Measurements from ENCODE around the gene ITGA11.

Gene ITGA11

GRCh38 chr15:68447976-68448755, 16.2 kb upstream of the ITGA11 start:
- no peak for DNase-seq

DNA sequence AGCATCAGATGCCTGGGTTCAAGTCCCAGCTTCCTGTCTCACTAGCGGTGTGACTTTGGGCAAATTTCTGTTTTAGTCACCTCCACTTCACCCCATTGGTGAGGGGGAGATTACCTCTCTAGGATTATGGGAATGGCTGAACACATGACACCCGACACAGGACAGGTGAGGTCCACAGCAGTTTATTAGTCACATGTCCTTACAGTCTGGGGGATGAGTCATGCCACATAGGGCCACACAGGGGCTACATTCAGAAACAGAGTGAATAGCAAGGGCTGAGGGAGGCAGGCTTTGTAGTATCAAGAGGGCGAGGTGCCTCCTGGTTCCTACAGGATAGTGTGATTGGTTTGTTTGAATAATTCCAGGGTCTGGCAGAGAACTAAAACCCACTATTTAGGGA, 15.2 kb upstream of the ITGA11 start:
- no peak for DNase-seq

DNA sequence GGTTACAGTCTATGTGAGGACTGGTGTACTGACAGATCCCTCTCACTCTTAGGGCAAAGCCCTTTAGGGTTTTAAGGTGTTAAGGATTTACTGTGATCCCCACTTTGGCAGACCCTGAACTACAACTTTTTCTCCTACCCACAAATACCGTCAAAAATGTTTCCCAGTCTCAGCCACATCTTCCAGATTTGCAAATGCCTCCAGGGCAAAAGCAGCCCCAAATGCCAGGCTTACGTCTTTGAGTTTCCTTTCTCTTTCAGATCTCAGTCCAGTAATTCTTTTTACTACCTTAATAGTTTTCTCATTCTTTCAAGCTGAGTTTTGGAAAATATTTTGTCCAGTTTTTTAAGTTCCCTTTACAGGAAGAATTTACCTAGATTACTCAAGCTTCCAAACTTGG, 13.4 kb upstream of the ITGA11 start:
- DNase-seq, result no peak

DNA sequence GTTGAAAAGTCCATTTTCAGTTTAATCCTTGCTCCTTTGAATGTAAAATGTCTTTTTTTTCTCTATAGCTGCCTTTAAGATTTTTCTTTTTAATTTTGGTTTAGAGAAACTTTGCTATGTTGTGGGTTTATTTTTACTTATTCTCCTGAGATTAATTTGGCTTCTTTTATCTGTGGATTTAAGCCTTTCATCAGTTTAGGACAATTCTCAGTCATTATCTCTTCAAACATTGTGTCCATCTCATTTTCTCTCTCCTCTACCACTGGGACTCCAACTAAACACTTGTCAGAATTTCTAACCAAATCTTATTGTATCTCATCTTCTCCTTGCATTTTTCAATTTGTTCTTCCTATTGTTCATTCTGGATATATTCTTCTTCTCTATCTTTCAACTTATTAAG, 12.4 kb upstream of the ITGA11 start:
- no peak for DNase-seq

DNA sequence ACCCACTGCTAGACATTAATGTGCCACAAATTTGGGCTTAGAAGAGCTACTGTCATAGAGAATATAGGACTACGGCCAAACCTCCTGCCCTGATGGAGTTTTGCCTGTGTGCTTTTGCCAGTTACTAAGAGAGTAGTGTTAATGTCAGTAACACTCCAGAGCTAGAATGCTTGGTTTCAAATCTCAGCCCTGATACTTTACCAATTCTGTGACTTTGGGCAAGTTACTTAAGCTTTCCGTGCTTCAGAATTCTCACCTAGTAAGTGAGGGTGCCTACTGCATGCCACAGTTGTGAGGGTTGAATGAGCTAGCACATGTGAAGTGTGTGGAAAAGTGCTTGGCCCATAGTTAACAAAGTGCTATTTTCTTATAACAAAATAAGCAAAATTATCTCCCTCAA, 10.9 kb upstream of the ITGA11 start:
- no peak for DNase-seq

DNA sequence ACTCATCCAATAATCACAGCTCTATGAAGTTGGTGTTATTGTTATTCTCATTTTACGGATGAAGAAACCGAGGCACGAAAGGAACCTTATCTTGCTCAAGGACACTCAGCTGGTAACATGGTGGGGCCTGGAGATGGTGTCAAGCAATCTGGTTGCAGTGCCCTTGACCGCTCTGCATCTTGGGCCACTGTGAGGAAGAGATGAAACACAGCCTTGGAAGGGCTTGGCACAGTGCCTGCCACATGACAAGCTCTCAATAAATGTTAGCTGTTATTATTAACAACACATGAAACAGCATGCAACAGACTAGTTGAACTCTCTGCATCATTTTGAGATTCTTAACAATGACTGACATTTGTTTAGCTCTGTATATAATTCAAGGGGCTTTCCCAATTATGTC, 10.1 kb upstream of the ITGA11 start:
- DNase-seq, result no peak

DNA sequence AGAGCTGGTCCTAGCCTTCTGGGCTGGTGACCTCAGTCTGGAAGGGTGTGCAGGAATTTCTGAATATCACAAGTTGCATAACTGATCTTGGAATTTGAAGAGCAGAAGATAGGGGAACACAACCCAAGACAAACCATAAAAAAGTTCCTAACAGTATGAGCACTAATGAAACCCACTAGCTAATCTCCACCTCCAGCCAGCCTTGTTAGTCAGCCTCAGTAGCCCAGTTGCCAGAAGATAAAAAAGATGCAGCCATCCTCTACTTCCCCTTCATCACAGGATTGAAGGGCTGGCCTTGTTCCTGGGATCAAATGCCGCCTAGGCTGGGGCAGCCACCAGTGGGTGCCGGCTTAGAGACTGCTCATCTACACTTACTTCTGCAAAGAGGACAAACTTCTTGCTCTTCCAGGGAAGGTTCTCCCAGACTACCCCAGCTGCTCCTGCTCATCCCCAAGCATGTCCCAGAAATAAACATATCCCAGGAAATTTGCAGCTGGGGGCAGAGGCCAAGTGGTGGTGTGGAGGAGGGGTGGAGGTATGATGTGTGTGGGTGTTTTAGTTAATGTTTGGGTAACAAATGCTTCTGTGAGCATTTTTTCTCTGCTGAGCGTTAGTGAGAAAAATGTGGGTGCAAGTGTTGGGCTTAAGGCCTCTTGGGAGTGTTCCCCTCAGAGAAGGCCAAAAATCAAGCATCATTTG, 9.2 kb upstream of the ITGA11 start:
- DNase-seq, result no peak

- DNase-seq, result no peak
Observed at GRCh38 chr15:68440136-68440535, 8.2 kb upstream of the ITGA11 start.

DNA sequence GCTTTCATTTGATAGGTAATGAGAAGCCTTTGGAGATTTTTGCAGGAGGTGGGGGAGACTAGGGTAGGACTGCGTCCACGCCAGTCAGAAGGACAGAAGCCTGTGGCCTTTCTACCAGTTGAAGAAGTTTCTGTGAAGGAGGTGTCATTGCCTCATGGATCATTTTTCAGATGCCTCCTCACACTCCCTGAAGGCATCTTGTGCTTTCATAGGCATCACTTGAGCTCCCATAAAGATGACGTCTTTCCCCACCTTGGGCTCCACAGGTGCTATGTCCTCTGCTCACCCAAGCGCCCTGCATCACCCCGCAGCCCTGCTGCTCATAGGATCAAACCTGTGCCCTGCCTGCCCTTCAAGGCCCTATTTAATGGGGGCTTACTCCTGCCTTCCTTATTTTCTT, 7.5 kb upstream of the ITGA11 start:
- DNase-seq, result no peak

DNA sequence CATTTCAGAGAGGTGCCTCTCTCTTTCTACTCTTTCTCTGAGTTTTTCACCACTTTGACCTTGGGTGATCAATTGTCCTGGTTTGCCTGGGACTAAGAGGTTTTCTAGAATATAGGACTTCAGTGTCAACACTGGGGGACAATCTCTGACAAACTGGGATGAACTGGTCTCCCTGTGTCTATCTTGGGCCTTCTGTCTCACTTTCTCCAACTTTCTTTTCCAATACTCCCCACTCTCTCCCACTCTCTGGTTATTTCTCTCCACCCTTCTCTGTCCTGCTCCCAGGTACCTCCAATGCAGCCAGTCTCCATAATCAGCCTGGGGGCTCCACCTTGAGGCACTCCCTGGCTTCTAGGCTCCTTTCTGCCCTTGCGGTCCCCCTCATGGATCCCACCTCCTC, 4.7 kb upstream of the ITGA11 start:
- DNase-seq, result no peak

DNA sequence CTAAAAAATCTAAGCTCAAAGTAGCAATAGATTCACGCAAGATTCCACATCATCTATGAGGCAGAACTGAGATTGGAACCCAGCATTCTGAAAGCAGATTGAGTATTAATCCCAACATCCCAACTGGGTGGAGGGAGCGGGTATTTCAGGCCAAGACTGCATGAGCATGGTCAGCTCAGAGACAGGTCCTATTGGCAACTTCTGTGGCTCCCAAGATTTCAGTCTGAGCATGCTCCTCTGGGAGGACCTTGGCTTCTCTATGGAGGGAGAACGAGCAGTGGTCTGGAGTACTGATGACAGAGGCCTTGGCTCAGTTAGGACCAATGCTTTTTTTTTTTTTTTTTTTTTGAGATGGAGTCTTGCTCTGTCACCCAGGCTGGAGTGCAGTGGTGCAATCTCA, 4.0 kb upstream of the ITGA11 start:
- DNase-seq, result no peak

DNA sequence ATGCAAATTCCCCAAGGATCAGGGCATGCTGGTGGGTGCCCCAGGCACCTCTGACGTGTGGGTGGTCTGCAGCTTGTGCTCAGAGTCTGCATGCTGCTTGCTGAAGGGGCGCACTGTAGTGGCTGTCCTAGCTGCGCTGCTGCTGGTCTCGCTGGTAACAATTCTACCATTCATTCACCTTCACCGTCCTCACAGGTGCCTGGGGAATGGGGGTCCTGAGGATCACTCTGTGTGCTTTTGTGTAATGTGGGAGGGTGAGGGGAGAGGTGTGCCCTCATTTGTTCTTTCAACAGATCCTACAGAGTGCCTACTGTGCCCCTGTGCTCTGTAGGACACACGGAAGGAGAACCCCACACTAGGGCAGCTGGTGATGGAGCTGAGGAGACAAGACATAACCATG, 2.1 kb upstream of the ITGA11 start:
- DNase-seq, result no peak

GRCh38 chr15:68433551-68433950, 1.6 kb upstream of the ITGA11 start:
- DNase-seq, result no peak

DNA sequence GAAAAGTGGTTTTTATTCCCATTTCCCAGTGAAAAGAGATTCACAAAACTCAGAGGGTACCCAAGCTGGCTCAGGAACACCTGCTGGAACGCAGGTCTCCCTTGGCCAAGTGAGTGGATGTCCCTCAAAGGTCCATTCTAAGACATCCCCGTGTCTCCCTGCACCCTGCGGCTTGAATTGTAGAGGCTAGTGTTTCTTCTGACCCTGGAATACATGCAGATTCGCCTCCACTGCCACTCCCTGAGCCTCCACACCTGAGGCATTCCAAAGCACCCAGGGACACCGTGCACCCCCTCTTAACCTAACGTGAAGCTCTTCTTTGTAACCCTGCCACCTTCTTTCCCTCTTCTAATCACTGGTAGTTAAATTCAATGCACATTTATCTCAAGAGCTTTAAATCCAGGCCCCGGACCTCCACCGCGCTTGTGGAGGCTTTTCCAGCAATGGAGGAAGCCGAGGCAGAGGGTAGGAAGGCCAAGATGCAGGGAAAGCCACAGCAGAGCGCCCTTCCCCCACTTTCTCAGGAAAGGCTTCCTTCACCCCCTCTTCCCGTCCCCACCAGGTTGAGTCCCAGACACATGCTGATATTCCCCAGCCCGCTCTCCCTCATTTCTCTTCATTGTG, 590 bp upstream of the ITGA11 start:
- no peak for DNase-seq

GRCh38 chr15:68431037-68431791, 749 bp downstream of the ITGA11 start:
- DNase-seq, result no peak

DNA sequence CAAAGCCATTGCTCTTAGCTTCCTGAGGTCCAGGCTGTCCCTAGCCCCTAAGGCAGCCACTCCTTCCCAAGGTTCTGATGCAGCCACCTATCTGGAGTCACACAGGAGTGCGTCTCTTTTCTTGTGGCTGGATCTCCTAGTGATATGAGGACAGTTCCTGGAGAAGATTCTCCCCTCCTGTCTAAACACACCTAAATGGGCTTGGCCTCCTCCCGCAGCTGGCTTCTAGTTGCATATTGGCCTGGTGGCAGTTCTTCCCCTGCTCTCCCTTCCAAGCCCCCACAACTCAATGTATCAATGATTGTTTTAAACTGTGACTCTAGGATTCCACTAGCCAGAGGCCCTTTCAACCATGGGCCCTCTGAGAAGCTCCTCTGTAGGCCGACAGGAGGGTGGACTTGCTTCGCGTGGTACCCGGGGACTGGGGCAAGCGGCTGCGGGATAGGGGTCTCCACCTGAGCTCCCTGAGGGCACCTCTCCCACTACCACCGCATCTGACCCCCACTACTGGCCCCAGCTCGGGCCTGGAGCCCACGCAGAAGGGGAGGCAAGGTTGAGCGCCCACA, 1.4 kb downstream of the ITGA11 start:
- DNase-seq, result no peak

- DNase-seq, result no peak
Observed at GRCh38 chr15:68429691-68430470, 2.1 kb downstream of the ITGA11 start.

GRCh38 chr15:68428431-68428940, 3.5 kb downstream of the ITGA11 start:
- no peak for DNase-seq

DNA sequence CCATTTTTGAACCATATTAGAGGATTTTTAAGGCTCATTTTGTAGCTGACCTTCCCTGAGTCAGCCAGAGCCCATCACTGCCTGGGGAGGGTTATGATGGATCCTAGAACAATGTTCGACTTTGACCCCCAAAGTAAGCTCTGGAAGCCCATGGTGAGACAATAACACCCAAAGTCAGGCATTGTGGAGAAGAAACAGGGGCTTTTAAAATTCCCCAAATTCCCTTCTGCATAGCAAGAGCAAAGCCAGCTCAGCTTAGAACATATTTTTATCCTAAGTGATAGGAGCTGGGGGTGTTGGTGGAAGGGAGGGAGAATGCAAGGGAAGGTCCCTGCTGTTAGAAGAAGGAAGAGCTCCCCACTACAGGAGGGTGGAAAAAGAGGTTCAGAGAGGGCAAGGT, 4.0 kb downstream of the ITGA11 start:
- no peak for DNase-seq

- no peak for DNase-seq
Observed at GRCh38 chr15:68427366-68427765, 4.6 kb downstream of the ITGA11 start.

DNA sequence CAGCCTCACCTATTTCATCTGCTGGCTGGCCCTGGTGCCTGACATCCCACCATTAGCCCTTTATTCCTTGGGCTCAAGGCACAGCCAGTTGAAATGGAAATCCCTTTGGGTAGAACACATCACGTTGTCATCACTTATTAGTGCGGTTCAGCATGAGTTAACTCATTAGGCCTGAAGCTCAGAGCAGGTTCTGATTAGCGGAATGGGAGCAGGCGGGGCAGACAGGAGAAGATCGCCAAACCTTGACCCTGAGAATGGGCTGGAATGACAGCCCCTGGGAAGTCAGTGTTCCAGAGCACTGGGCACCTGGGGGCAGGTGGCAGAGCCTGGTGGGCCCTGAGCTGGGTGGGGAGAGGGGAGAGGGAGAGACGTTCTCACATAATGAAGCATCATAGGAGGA, 5.8 kb downstream of the ITGA11 start:
- DNase-seq, result no peak

GRCh38 chr15:68425428-68426060, 6.4 kb downstream of the ITGA11 start:
- DNase-seq, result no peak
